ENCODE data around the gene MAPKAP1. TPM values are rescaled to one million over a fixed set of nuclear protein-coding genes. Genes with fewer than 3 reads are reported as not detected.

MAPKAP1 gene
- total RNA-seq, 4 donors from 2014 or later = 87.1 to 114 (median 111) TPM

- intact Hi-C loops (cut with DNase I) = no loop called here
- 89 to 92% methylated on average over 12 of the region's 12 CpGs for WGBS, 2 donors
Observed at GRCh38 chr9:125464591-125465385, 242.2 kb downstream of the MAPKAP1 start.

GRCh38 chr9:125463926-125464325 lies 243.1 kb downstream of the MAPKAP1 start:
- Histone ChIP-seq H3K9me3 (no peaks in the 10 kb centered on the region), H3K27me3 (no peaks in the 10 kb centered on the region), H3K4me3 (replicated peaks in 1 of 3) (no peak overlapping the region), H3K36me3 (no peaks in the 10 kb centered on the region), H3K4me1 (peaks cover 5 to 7% of the 10 kb centered on the region in 2 donors), H3K27ac (no peak overlapping the region)
- no peak for DNase-seq
- TF ChIP-seq CTCF (IDR thresholded peaks at IDR 0.05) = no peak
- TF ChIP-seq POLR2A (IDR thresholded peaks at IDR 0.05) = no peak
- 95 to 98% methylated on average over 2 of the region's 2 CpGs for WGBS, 2 donors
- intact Hi-C loops (cut with DNase I) = no loop called here

More at GRCh38 chr9:125464591-125465385, 242.2 kb downstream of the MAPKAP1 start:
- no peaks in the 10 kb centered on the region for H3K27me3 ChIP-seq
- H3K9me3 ChIP-seq = no peaks in the 10 kb centered on the region
- no peak overlapping the region for H3K4me3 ChIP-seq (replicated peaks in 1 of 3)
- TF ChIP-seq CTCF (IDR thresholded peaks at IDR 0.05) (no peak), POLR2A (IDR thresholded peaks at IDR 0.05) (no peak)
- H3K27ac ChIP-seq = no peak overlapping the region
- H3K36me3 ChIP-seq = no peaks in the 10 kb centered on the region
- DNase-seq = no peak
- H3K4me1 ChIP-seq = peaks cover 5 to 7% of the 10 kb centered on the region in 2 donors

- TF ChIP-seq POLR2A (IDR thresholded peaks at IDR 0.05) = no peak
- no peak for TF ChIP-seq CTCF (IDR thresholded peaks at IDR 0.05)
- intact Hi-C loops (cut with DNase I) = no loop called here
- no peaks in the 10 kb centered on the region for H3K27me3 ChIP-seq
- no peaks in the 10 kb centered on the region for H3K36me3 ChIP-seq
- H3K4me3 ChIP-seq (replicated peaks in 1 of 3) = no peak overlapping the region
- H3K27ac ChIP-seq = no peak overlapping the region
- no peaks in the 10 kb centered on the region for H3K9me3 ChIP-seq
- H3K4me1 ChIP-seq = peaks cover 5 to 7% of the 10 kb centered on the region in 2 donors
- WGBS, 2 donors = 45 to 51% methylated on average over 10 of the region's 10 CpGs
- DNase-seq = no peak
Observed at GRCh38 chr9:125462861-125463291, 244.1 kb downstream of the MAPKAP1 start.

GRCh38 chr9:125461636-125462190 lies 245.3 kb downstream of the MAPKAP1 start:
- Histone ChIP-seq H3K9me3 (no peaks in the 10 kb centered on the region), H3K4me3 (replicated peaks in 1 of 3) (no peak overlapping the region), H3K27me3 (no peaks in the 10 kb centered on the region), H3K27ac (no peak overlapping the region), H3K36me3 (no peaks in the 10 kb centered on the region), H3K4me1 (peaks cover 5 to 7% of the 10 kb centered on the region in 2 donors)
- WGBS, 2 donors = 88 to 95% methylated on average over 8 of the region's 8 CpGs
- intact Hi-C loops (cut with DNase I) = no loop called here
- TF ChIP-seq POLR2A (IDR thresholded peaks at IDR 0.05) (no peak), CTCF (IDR thresholded peaks at IDR 0.05) (no peak)
- no peak for DNase-seq
